Activated CD8-positive, alpha-beta memory T cell treated with anti-CD3 and anti-CD28 coated beads, Interleukin-2, amount 10 ng/mL, durations not matched to agents 7 days and 5 days (primary cell): ENCODE results near the gene TH. TPM values are rescaled to one million over a fixed set of nuclear protein-coding genes. Genes with fewer than 3 reads are reported as not detected.

ENCODE experiments used
- ATAC-seq: fragments of 150-1000 bp; cut with Tn5 transposase; one replicate; pipeline ENCODE4 v1.10.0; 2021; ENCODE audit warnings: moderate library complexity
- CTCF ChIA-PET: fragments of 350-600 bp; sonication (Branson Sonifier 250); formaldehyde crosslinking; loops from one replicate; lab custom pipeline; 2021; ENCODE audit warnings: antibody characterized with exemption; lab: Charles Lee
- DNase-seq: peaks from one replicate; pipeline ENCODE4 v3.0.0-alpha.2; 2020
- H3K27ac Mint-ChIP-seq: one replicate; pipeline ENCODE4 v1.8.0; 2021; ENCODE audit warnings: mild to moderate bottlenecking, mixed read lengths
- H3K27me3 Mint-ChIP-seq: one replicate; pipeline ENCODE4 v1.8.0; 2021; ENCODE audit warnings: mixed read lengths
- H3K36me3 Mint-ChIP-seq: one replicate; pipeline ENCODE4 v1.8.0; 2021; ENCODE audit warnings: mild to moderate bottlenecking, mixed read lengths
- H3K4me1 Mint-ChIP-seq: one replicate; pipeline ENCODE4 v1.8.0; 2021; ENCODE audit warnings: mixed read lengths
- H3K4me3 Mint-ChIP-seq: one replicate; pipeline ENCODE4 v1.8.0; 2021; ENCODE audit warnings: mild to moderate bottlenecking, moderate library complexity, mixed read lengths
- H3K9me3 Mint-ChIP-seq: one replicate; pipeline ENCODE4 v1.8.0; 2022; ENCODE audit warnings: low read depth, mixed read lengths
- total RNA-seq, 2 experiments: library from RNA; stranded (reverse); gene quantifications; one replicate each; pipeline ENCODE4 v1.2.3, GENCODE V29; 2021

Gene TH
- total RNA-seq, 2 experiments from 2014 or later: not detected

DNA sequence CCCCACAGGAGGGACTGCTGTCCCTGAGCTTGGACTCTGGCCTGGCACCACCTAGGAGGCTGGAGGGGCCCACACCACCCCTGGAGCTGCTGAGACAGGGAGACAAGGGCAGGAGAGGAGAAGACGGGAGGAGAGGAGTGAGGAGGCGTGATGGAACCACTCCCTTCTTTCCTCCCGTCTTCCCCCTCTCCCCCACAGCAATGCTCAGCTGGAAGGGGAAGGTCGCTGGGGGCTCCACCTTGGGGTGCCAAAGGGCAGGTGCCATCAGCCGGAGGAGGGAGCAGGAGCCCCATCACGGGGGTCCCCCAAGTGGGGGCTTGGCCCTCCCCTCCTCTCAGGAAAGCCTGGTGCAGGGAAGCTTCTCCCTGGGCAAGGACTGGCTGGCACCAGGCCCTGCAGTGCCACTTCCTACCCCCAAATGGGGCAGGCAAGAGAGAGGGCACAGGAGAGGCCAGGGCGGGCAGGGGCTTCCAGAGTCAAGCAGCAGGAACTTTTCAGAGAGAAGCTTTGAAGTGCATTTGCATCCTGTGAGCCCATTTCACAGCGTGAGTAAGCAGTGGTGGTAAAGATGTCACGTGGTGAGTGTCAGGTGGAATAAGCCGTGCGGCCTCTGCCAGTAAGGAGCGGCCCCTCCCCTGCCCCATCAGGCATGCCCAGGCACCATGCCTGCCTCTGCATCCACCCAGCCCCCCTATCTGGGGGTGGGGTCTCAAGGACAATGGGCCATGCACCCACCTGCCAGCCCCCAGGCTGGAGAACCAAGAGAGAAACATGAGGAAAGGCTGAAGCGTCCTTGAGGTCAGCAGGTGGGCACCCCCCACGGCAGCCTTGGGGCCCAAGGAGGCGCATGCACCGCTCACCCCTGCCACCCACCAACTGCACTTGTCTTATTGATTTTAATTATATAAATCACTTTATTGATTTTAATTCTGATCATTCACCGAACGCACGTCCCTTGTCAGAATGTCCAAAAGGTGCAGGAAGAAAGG lies 37.3 kb downstream of the TH start:
- H3K27ac Mint-ChIP-seq: no peak overlapping the region
- ATAC-seq (no peak), DNase-seq (no peak)
- no peaks in the 10 kb centered on the region for H3K36me3 Mint-ChIP-seq
- peaks cover 2% of the 10 kb centered on the region for H3K4me1 Mint-ChIP-seq
- H3K27me3 Mint-ChIP-seq: peaks cover 56% of the 10 kb centered on the region
- peaks cover 8% of the 10 kb centered on the region for H3K9me3 Mint-ChIP-seq
- H3K4me3 Mint-ChIP-seq: no peak overlapping the region
- CTCF ChIA-PET: interaction anchor here (1.5 kb wide), 1 partner anchor 17 kb away, joined by 6 read pairs; no protein-coding TSS in a partner anchor

DNA sequence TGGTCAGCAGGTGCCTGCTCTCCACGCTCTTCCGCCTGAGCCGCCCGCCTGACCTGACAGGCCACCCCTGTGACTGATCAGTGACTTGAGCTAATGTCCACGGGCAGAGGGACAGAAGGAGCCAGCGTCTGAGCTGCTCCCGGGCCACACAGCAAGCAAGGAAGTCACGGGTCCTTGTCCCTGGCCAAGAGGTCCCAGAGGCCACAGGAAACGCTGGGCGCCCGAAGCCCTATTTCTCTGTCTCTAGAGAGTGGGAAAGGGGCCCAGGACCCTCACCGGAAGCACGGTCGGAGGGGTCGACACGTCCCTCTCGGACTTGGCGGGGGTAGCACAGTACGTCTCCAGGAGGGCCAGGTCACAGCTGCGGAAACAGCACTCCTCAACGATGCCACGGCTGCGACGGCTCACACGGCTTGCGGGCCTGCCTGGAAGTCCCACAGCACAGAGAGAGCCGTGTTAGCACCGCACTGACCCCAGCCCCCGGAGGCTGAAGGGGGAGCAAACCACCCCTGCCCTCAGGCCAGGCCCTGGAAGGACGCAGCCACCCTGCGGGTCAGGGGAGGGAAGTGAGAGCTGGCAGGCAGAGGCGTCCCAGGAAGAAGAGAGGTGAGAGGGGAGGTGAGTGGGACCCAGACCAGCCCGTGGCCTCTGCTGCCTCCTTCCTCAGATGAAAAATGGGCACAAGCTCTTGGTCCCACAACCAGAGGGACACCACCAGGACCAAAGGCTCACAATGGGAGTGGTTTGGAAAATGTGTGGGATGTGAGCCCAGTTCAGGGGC lies 38.2 kb downstream of the TH start:
- CTCF ChIA-PET: interaction anchor here (1.5 kb wide), 1 partner anchor 18 kb away, joined by 6 read pairs; no protein-coding TSS in a partner anchor
- H3K4me3 Mint-ChIP-seq: no peak overlapping the region
- H3K27ac Mint-ChIP-seq: no peak overlapping the region
- no peak for ATAC-seq
- H3K9me3 Mint-ChIP-seq: peaks cover 8% of the 10 kb centered on the region
- peaks cover 55% of the 10 kb centered on the region for H3K27me3 Mint-ChIP-seq
- DNase-seq: no peak
- H3K4me1 Mint-ChIP-seq: peaks cover 2% of the 10 kb centered on the region
- H3K36me3 Mint-ChIP-seq: no peaks in the 10 kb centered on the region

DNA sequence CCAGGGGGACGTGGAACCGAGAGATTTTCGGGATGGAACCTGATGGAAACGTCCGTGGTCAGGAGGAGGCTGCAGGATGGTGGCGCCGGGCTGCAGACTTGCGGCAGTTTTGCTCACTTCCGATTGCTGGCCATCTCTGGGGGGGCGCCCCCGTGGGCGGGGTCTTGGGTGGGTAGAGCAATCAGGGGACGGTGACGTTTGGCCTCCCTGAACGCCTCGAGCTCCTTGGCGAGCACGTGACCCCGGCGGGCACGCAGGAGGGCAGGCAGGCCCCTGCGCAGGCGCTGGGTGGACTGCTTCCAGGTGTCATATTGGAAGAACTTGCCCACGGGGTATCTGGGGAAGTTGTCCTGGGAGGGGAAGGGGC lies 38.8 kb downstream of the TH start:
- DNase-seq: no peak
- no peaks in the 10 kb centered on the region for H3K36me3 Mint-ChIP-seq

DNA sequence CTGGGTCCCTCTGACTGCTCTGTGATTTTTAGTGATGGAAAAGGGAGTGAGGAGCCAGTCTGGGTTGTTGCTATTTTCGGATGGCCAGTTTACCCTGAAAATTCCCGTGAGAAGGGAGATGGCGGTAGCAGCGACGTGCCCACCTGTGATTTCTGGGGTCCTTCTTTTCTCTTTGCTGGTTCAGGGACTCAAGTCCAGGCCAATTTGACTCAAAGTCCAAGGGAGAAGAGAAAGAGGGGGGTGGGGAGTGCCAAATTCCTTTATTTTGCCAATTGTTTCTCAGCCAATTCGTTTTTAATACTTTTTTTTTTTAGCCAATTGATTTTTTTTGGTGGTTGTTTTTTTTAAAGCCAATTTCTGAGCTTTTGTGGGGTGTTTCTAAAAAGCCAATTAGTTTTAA lies 39.4 kb downstream of the TH start:
- peaks cover 8% of the 10 kb centered on the region for H3K9me3 Mint-ChIP-seq
- no peak overlapping the region for H3K4me3 Mint-ChIP-seq
- CTCF ChIA-PET: no interaction called here
- H3K27me3 Mint-ChIP-seq: peaks cover 47% of the 10 kb centered on the region
- H3K4me1 Mint-ChIP-seq: no peaks in the 10 kb centered on the region
- no peak for DNase-seq
- H3K36me3 Mint-ChIP-seq: no peaks in the 10 kb centered on the region
- no peak overlapping the region for H3K27ac Mint-ChIP-seq
- no peak for ATAC-seq

More for the DNA sequence above, 38.8 kb downstream of the TH start:
- Mint-ChIP-seq H3K9me3 (peaks cover 8% of the 10 kb centered on the region), H3K4me1 (no peaks in the 10 kb centered on the region), H3K27me3 (peaks cover 52% of the 10 kb centered on the region), H3K4me3 (no peak overlapping the region), H3K27ac (no peak overlapping the region)
- CTCF ChIA-PET: interaction anchor here (1.5 kb wide), 1 partner anchor 18 kb away, joined by 6 read pairs; no protein-coding TSS in a partner anchor
- ATAC-seq: no peak

DNA sequence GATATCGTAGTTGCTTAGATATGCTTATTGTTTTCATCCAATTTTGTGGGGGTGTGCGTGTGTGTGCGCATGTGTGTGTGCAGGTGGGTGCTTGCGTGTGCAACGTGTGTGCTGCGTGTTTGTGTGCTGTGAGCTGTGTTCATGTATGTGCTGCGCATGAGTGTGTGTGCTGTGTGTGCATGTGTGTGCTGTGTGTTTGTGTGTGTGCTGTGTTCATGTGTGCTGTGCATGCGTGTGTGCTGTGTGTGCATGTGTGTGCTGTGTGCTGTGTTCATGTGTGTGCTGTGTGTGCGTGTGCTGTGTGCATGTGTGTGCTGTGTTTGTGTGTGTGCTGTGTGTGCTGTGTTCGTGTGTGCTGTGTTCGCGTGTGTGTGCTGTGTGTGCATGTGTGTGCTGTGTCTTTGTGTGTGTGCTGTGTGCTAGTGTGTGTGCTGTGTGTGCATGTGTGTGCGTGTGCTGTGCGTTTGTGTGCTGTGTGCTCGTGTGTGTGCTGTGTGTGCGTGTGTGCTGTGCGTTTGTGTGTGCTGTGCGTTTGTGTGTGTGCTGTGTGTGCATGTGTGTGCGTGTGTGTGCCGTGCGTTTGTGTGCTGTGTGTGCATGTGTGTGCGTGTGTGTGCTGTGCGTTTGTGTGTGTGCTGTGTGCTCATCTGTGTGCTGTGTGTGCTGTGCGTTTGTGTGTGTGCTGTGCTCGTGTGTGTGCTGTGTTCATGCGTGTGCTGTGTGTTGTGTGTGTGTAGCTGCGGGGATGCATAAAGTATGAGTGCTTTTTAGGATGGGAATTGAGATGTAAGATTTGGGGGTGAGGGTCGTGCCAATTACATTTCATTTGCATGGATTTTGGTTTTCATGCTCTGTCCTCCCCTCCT lies 40.0 kb downstream of the TH start:
- no peak for DNase-seq
- Mint-ChIP-seq H3K9me3 (peaks cover 8% of the 10 kb centered on the region), H3K4me1 (no peaks in the 10 kb centered on the region), H3K27me3 (peaks cover 42% of the 10 kb centered on the region), H3K36me3 (no peaks in the 10 kb centered on the region), H3K4me3 (no peak overlapping the region), H3K27ac (no peak overlapping the region)
- no peak for ATAC-seq
- CTCF ChIA-PET: no interaction called here

DNA sequence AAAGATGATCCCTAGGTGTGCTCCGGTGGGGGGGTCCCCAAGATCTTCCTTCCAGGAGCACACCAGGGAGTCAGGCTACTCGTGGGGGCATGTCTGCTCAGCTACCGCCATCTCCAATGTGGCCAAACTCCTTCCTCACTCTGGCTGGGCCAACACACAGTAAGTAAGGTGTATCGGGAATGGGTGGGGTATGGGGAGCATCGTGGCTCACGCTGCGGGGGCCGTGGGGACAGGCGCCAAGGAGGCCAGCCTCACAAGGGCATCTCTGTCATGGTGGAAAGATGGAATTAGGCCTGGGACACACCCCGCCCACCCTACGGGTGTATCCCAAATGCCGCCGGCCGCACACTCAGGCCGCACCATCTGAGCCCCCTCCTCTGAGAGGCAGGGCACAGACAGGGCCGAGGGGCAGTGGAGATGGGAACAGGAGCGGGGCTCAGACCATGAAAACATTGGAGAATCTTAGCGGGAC lies 40.7 kb downstream of the TH start:
- peaks cover 35% of the 10 kb centered on the region for H3K27me3 Mint-ChIP-seq
- no peak overlapping the region for H3K27ac Mint-ChIP-seq
- DNase-seq: no peak
- no peak for ATAC-seq
- CTCF ChIA-PET: no interaction called here
- no peak overlapping the region for H3K4me3 Mint-ChIP-seq
- H3K4me1 Mint-ChIP-seq: no peaks in the 10 kb centered on the region
- H3K36me3 Mint-ChIP-seq: no peaks in the 10 kb centered on the region
- H3K9me3 Mint-ChIP-seq: peaks cover 8% of the 10 kb centered on the region

DNA sequence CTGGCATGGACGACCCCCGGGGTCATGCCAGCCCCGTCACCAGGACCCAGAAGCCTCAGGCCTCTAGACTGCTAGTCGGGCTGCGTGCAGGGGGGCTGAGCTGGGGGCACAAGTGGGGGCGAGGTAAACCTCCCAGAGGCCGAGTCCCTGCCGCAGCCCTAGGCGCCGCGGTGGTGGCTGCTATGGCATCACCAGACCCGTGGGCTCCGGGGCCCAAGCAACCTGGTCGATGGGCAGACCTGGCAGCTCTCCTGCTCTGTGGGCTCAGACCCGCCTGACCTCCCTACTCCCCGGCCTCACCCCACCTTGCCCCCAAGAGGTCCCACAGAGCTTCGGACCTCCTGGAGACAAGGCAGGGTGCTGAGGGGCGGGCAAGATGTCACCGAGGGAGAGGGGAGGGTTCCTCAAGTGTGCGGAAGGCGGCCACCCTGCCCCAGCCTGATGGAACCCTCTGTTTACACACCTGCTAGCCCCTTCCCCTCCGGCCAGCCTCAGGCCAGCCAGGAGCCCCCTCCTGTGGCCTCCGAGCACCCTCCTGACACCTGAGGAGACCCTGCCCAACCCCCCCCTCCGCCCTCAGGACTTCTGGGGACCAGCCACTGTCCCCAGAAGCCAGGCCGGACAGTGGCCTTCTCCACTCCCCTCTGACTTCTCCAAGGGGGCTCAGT lies 41.8 kb downstream of the TH start:
- Mint-ChIP-seq H3K4me3 (no peak overlapping the region), H3K36me3 (no peaks in the 10 kb centered on the region), H3K9me3 (peaks cover 8% of the 10 kb centered on the region), H3K4me1 (no peaks in the 10 kb centered on the region), H3K27ac (no peak overlapping the region), H3K27me3 (peaks cover 25% of the 10 kb centered on the region)
- CTCF ChIA-PET: no interaction called here
- ATAC-seq (no peak), DNase-seq (no peak)

DNA sequence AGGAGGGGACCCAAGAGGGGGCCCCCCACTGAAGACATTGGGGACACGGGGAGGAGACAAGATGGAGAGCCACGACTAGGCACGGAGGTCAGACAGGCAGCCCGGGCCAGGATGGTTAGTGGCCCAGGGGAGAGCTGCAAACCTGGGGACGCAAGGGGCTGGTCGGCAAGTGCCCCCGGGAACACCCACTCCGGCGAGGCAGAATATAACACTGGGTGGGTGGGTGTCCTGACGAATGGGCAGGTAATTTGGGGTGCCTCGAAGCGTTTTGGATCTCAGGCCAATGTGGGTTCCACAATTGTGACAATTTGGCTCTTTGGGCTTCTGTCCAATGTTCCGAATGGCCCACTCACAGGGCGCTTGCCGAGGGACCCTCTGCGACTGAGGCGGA lies 42.3 kb downstream of the TH start:
- DNase-seq (no peak), ATAC-seq (no peak)
- Mint-ChIP-seq H3K27ac (no peak overlapping the region), H3K9me3 (peaks cover 8% of the 10 kb centered on the region), H3K27me3 (peaks cover 25% of the 10 kb centered on the region), H3K4me3 (no peak overlapping the region), H3K36me3 (no peaks in the 10 kb centered on the region), H3K4me1 (no peaks in the 10 kb centered on the region)
- CTCF ChIA-PET: no interaction called here

DNA sequence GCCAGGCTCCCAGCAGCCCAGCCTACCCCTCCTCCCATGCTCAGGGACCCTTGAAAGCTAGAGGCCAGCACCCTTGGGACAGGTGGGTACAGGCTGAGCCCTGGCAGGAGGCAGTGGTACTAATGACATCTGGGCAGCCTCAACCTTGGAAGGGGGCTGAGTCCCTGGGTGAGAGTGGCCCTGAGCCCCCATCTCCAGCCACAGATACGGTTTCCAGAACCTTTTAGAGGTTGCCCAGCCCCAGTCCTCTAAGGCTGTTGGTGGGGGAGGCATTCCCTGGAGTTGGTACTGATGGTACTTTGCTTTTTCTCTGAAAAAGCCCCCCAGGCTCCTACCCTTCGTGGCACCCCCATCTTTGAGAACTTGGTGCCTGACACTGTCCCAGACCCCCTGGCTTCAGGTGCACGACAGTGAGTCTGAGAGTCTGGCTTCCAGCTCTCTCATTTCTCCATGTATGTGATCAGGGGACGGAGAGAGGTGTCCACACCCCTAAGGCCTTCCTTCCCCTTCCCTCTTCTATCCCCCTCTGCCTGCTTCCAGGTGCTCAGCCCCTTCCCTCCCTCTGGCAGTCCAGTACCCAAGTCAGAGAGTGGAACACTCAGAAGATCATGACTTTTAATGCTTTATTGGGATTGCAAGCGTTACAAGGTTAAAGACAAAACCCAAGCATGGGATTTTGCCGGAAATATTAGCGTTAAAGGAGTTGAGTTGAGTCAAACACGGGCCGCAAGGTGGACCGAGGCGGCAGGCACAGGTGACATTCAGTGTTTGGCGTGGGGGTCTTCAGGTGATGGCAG lies 42.9 kb downstream of the TH start:
- H3K9me3 Mint-ChIP-seq: peaks cover 8% of the 10 kb centered on the region
- peaks cover 22% of the 10 kb centered on the region for H3K27me3 Mint-ChIP-seq
- H3K36me3 Mint-ChIP-seq: no peaks in the 10 kb centered on the region
- no peak overlapping the region for H3K27ac Mint-ChIP-seq
- no peak for DNase-seq
- CTCF ChIA-PET: no interaction called here
- ATAC-seq: no peak
- no peaks in the 10 kb centered on the region for H3K4me1 Mint-ChIP-seq
- H3K4me3 Mint-ChIP-seq: no peak overlapping the region

DNA sequence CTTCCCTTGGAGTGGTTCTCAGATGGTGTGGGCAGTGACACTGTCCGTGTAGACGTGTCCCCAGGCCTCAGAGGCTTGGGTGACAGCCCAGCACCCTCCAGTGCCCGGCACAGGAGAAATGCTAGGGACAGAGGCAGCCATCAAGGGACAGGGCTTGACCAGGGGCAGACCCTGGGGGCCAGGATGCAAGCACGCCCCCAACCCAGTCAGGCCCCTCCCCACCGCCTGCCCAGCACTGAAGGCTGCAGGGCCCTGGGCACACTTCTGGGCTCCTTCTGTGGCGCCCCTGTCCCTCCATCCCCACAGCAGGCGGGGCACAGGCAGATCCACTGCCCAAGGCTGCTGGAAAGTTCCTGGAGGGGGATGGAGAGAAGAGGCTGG lies 43.5 kb downstream of the TH start:
- Mint-ChIP-seq H3K27me3 (peaks cover 17% of the 10 kb centered on the region), H3K4me3 (no peak overlapping the region)
- no peak for DNase-seq

DNA sequence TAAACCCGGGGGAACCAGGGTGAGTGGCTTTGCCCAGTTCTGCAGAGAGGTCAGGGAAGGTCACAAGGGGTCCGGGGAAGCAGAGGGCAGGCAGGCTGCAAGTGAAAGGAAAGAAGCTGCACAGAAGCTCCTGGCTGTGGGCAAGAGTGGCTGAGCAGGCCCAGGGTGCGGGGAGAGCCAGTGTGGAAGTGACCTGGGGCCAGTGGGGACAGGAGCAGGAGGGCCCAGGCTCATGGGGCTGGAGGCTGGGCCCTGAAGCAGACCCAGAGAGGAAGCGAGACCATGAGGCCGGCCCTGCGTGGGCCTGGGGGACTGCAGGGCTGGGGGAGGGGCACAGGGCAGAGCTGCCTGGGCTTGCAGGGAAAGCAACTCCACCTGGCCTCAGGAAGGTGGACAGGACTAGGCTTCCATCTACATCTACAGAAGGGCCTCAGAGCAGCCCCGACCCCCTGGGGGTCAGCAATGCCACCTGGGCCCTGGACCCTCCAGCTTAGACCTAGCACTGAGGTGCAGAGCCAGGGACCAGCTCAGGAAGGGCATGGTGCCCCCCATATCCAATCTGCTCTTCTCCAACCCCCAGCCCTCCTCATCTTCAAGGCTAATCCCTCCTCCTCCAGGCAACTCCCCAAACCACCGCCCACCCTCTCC lies 44.0 kb downstream of the TH start:
- no peak for ATAC-seq
- CTCF ChIA-PET: interaction anchor here (1.2 kb wide), 1 partner anchor 475 kb away, joined by 4 read pairs; no protein-coding TSS in a partner anchor
- no peaks in the 10 kb centered on the region for H3K36me3 Mint-ChIP-seq

More for the DNA sequence above, 43.5 kb downstream of the TH start:
- CTCF ChIA-PET: interaction anchor here (1.2 kb wide), 1 partner anchor 475 kb away, joined by 4 read pairs; no protein-coding TSS in a partner anchor
- H3K4me1 Mint-ChIP-seq: no peaks in the 10 kb centered on the region
- ATAC-seq: no peak
- no peaks in the 10 kb centered on the region for H3K36me3 Mint-ChIP-seq
- H3K27ac Mint-ChIP-seq: no peak overlapping the region
- H3K9me3 Mint-ChIP-seq: peaks cover 8% of the 10 kb centered on the region

More for the DNA sequence above, 44.0 kb downstream of the TH start:
- DNase-seq: no peak
- no peak overlapping the region for H3K27ac Mint-ChIP-seq
- H3K27me3 Mint-ChIP-seq: peaks cover 12% of the 10 kb centered on the region
- H3K4me1 Mint-ChIP-seq: no peaks in the 10 kb centered on the region
- H3K9me3 Mint-ChIP-seq: peaks cover 8% of the 10 kb centered on the region
- H3K4me3 Mint-ChIP-seq: no peak overlapping the region
